IPS DF 19.7 (cell line): ENCODE results near the gene BBS12.
"Not testable (repeated sequence)": the region's sequence is repeated elsewhere in the genome, so short reads cannot be mapped to it uniquely, and the experiment has no call there.

ENCODE experiments used
- DNase-seq: peaks from one replicate; pipeline ENCODE4 v3.0.0-alpha.2; 2013; ENCODE audit warnings: low read depth, low spot score

Gene BBS12

GRCh38 chr4:122765692-122766352, 33.3 kb downstream of the BBS12 start:
- no peak for DNase-seq

- no peak for DNase-seq
Measured at GRCh38 chr4:122766353-122766705, 33.8 kb downstream of the BBS12 start.

- no peak for DNase-seq
Measured at GRCh38 chr4:122766950-122767349, 34.4 kb downstream of the BBS12 start.

GRCh38 chr4:122771724-122772123, 39.2 kb downstream of the BBS12 start:
- DNase-seq, result no peak

GRCh38 chr4:122772311-122772710, 39.8 kb downstream of the BBS12 start:
- no peak for DNase-seq

GRCh38 chr4:122772986-122773385, 40.5 kb downstream of the BBS12 start:
- DNase-seq, result no peak

GRCh38 chr4:122775039-122775438, 42.5 kb downstream of the BBS12 start:
- DNase-seq, result no peak

- DNase-seq, result no peak
Measured at GRCh38 chr4:122775987-122776836, 43.7 kb downstream of the BBS12 start.

- DNase-seq, result no peak
Measured at GRCh38 chr4:122776916-122777315, 44.4 kb downstream of the BBS12 start.

GRCh38 chr4:122777846-122778673, 45.6 kb downstream of the BBS12 start:
- no peak for DNase-seq

- DNase-seq, result no peak
Measured at GRCh38 chr4:122781486-122781885, 49.0 kb downstream of the BBS12 start.

- DNase-seq, result peak; percentile 98
Measured at GRCh38 chr4:122783301-122784215, 51.1 kb downstream of the BBS12 start.

GRCh38 chr4:122784261-122784660, 51.8 kb downstream of the BBS12 start:
- no peak for DNase-seq

- no peak for DNase-seq
Measured at GRCh38 chr4:122785099-122785498, 52.6 kb downstream of the BBS12 start.

- not testable (repeated sequence) for DNase-seq
Measured at GRCh38 chr4:122786296-122786695, 53.8 kb downstream of the BBS12 start.

GRCh38 chr4:122786920-122787319, 54.4 kb downstream of the BBS12 start:
- not testable (repeated sequence) for DNase-seq

GRCh38 chr4:122787940-122788339, 55.4 kb downstream of the BBS12 start:
- DNase-seq, result no peak

GRCh38 chr4:122788935-122789334, 56.4 kb downstream of the BBS12 start:
- DNase-seq, result no peak

- no peak for DNase-seq
Measured at GRCh38 chr4:122793811-122794210, 61.3 kb downstream of the BBS12 start.
